ENCODE measurements around the gene DTNB.

DTNB gene

DNA sequence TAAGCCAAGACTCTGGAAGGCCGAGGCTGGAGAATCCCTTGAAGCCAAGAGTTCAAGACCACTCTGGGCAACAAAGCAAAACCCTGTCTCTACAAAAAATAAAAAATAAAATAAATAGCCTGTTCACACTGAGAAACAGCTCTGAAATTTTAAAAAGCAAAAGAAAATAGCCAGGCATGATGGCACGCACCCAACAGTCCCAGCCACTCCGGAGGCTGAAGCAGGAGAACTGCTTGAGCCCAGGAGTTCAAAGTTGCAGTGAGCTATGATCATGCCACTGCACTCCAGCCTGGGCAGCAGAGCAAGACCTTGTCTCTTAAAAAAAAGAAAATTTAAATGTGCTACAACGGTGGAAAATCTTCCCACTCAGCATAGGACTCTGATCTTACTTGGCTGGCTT, 52.7 kb downstream of the DTNB start:
- no peak overlapping the region for H2AFZ ChIP-seq (ENCODE audit: low read depth, low read length, severe bottlenecking)
- H3K4me2 ChIP-seq (ENCODE audit: low read depth, low read length, poor library complexity, severe bottlenecking) = no peak overlapping the region
- no peaks in the 10 kb centered on the region for H3K36me3 ChIP-seq (ENCODE audit: low read length)
- H3K79me2 ChIP-seq (ENCODE audit: insufficient read depth, low read length) = no peaks in the 10 kb centered on the region
- TF ChIP-seq, protein P1, sequence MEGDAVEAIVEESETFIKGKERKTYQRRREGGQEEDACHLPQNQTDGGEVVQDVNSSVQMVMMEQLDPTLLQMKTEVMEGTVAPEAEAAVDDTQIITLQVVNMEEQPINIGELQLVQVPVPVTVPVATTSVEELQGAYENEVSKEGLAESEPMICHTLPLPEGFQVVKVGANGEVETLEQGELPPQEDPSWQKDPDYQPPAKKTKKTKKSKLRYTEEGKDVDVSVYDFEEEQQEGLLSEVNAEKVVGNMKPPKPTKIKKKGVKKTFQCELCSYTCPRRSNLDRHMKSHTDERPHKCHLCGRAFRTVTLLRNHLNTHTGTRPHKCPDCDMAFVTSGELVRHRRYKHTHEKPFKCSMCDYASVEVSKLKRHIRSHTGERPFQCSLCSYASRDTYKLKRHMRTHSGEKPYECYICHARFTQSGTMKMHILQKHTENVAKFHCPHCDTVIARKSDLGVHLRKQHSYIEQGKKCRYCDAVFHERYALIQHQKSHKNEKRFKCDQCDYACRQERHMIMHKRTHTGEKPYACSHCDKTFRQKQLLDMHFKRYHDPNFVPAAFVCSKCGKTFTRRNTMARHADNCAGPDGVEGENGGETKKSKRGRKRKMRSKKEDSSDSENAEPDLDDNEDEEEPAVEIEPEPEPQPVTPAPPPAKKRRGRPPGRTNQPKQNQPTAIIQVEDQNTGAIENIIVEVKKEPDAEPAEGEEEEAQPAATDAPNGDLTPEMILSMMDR (IDR thresholded peaks at IDR 0.05; ENCODE audit: insufficient read depth, low read length, poor library complexity, severe bottlenecking) = no peak
- H3K27me3 ChIP-seq (ENCODE audit: low read length) = no peaks in the 10 kb centered on the region
- no peaks in the 10 kb centered on the region for H3K9me2 ChIP-seq (replicated peaks; ENCODE audit: insufficient read depth, low read length)
- H3K27ac ChIP-seq (ENCODE audit: low read depth, low read length) = no peak overlapping the region
- H3K4me3 ChIP-seq (ENCODE audit: insufficient read depth, low read length, poor library complexity, severe bottlenecking) = no peak overlapping the region
- no peaks in the 10 kb centered on the region for H4K20me1 ChIP-seq (ENCODE audit: low read depth, low read length)
- H3F3A ChIP-seq (ENCODE audit: insufficient read depth) = no peaks in the 10 kb centered on the region
- H3K9me3 ChIP-seq (ENCODE audit: insufficient read depth, low read length) = no peaks in the 10 kb centered on the region
- H3K9ac ChIP-seq (ENCODE audit: low read length) = no peak overlapping the region

DNA sequence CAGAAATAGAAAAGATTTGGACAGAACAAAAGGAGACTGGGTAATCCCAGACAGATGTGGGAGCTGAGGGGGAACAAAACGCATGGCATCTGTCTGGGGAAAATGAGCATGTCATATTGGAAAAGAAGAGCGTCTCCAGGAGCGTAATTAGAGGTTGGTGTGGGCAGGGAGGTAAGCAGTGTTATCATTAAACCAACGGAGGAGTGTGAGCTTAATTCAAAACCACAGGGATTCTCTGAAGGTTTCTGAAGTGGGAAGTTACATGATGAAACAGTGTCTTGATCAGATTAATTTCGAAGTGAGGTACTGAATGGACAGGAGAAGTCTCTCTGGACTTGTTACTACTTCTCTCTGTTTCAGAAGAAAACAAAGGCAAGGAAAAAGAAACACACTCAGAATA, 53.3 kb downstream of the DTNB start:
- no peak overlapping the region for H3K4me2 ChIP-seq (ENCODE audit: low read depth, low read length, poor library complexity, severe bottlenecking)

DNA sequence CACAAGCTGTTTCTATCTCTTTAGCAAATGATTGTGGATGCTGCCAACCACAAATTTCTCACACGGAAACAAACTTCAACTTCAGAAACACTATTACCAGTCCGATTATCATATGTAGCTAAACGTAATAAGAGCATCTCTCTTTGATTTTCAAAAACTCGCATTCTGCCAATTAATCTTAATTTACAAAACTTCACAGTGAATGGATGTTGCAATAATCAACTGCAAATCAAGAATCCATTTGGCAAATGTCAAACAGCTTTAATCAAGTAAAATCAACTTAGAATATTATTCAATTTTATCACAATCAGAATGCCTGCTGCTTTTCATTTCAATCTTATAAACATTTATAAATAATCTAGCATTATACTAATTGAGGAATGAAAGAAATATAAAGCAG, 54.2 kb downstream of the DTNB start:
- Histone ChIP-seq H3K9me2 (replicated peaks; ENCODE audit: insufficient read depth, low read length) (no peaks in the 10 kb centered on the region), H3F3A (ENCODE audit: insufficient read depth) (no peaks in the 10 kb centered on the region), H3K27ac (ENCODE audit: low read depth, low read length) (no peak overlapping the region), H3K4me2 (ENCODE audit: low read depth, low read length, poor library complexity, severe bottlenecking) (no peak overlapping the region), H2AFZ (ENCODE audit: low read depth, low read length, severe bottlenecking) (no peak overlapping the region), H3K27me3 (ENCODE audit: low read length) (no peaks in the 10 kb centered on the region), H3K79me2 (ENCODE audit: insufficient read depth, low read length) (no peaks in the 10 kb centered on the region), H3K9me3 (ENCODE audit: insufficient read depth, low read length) (no peaks in the 10 kb centered on the region), H3K9ac (ENCODE audit: low read length) (no peak overlapping the region), H3K36me3 (ENCODE audit: low read length) (no peaks in the 10 kb centered on the region), H4K20me1 (ENCODE audit: low read depth, low read length) (no peaks in the 10 kb centered on the region), H3K4me3 (ENCODE audit: insufficient read depth, low read length, poor library complexity, severe bottlenecking) (no peak overlapping the region)
- TF ChIP-seq EZH2phosphoT487 (conservative IDR thresholded peaks at IDR 0.05; ENCODE audit: low read length) = no peak
- TF ChIP-seq, protein P1 (IDR thresholded peaks at IDR 0.05; ENCODE audit: insufficient read depth, low read length, poor library complexity, severe bottlenecking) = no peak

More for the DNA sequence above, 53.3 kb downstream of the DTNB start:
- no peaks in the 10 kb centered on the region for H3K36me3 ChIP-seq (ENCODE audit: low read length)
- H3K27me3 ChIP-seq (ENCODE audit: low read length) = no peaks in the 10 kb centered on the region
- no peaks in the 10 kb centered on the region for H4K20me1 ChIP-seq (ENCODE audit: low read depth, low read length)
- no peaks in the 10 kb centered on the region for H3K9me2 ChIP-seq (replicated peaks; ENCODE audit: insufficient read depth, low read length)
- H3K79me2 ChIP-seq (ENCODE audit: insufficient read depth, low read length) = no peaks in the 10 kb centered on the region
- H3F3A ChIP-seq (ENCODE audit: insufficient read depth) = no peaks in the 10 kb centered on the region
- no peak overlapping the region for H3K27ac ChIP-seq (ENCODE audit: low read depth, low read length)
- no peak for TF ChIP-seq EZH2phosphoT487 (conservative IDR thresholded peaks at IDR 0.05; ENCODE audit: low read length)
- TF ChIP-seq, protein P1 (IDR thresholded peaks at IDR 0.05; ENCODE audit: insufficient read depth, low read length, poor library complexity, severe bottlenecking) = no peak
- no peak overlapping the region for H3K4me3 ChIP-seq (ENCODE audit: insufficient read depth, low read length, poor library complexity, severe bottlenecking)
- no peak overlapping the region for H3K9ac ChIP-seq (ENCODE audit: low read length)
- no peaks in the 10 kb centered on the region for H3K9me3 ChIP-seq (ENCODE audit: insufficient read depth, low read length)
- H2AFZ ChIP-seq (ENCODE audit: low read depth, low read length, severe bottlenecking) = no peak overlapping the region

DNA sequence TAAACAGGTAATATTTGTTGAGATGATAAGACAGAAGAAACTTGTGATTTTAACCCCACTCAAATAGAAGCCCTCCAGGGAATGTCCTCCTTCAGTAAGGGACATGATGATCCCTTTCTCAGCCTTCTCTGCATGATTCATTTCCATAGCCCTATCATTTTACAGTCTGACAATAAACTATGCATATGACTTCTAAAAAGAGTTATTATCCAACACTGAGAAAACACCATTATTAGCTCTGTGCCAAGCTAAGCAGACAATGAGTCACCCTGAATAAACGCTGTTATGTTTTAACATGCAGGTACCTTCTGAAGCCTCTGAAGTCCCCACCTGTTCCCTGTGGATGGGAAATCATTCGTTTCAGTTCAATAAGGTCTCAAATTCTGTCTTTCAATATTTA, 54.7 kb downstream of the DTNB start:
- no peaks in the 10 kb centered on the region for H4K20me1 ChIP-seq (ENCODE audit: low read depth, low read length)
- no peaks in the 10 kb centered on the region for H3K79me2 ChIP-seq (ENCODE audit: insufficient read depth, low read length)
- H3K27me3 ChIP-seq (ENCODE audit: low read length) = no peaks in the 10 kb centered on the region
- H3K36me3 ChIP-seq (ENCODE audit: low read length) = no peaks in the 10 kb centered on the region
- H3K27ac ChIP-seq (ENCODE audit: low read depth, low read length) = no peak overlapping the region
- H2AFZ ChIP-seq (ENCODE audit: low read depth, low read length, severe bottlenecking) = no peak overlapping the region
- TF ChIP-seq EZH2phosphoT487 (conservative IDR thresholded peaks at IDR 0.05; ENCODE audit: low read length) = no peak
- TF ChIP-seq, protein P1 (IDR thresholded peaks at IDR 0.05; ENCODE audit: insufficient read depth, low read length, poor library complexity, severe bottlenecking) = no peak
- no peaks in the 10 kb centered on the region for H3F3A ChIP-seq (ENCODE audit: insufficient read depth)
- no peaks in the 10 kb centered on the region for H3K9me3 ChIP-seq (ENCODE audit: insufficient read depth, low read length)
- H3K9me2 ChIP-seq (replicated peaks; ENCODE audit: insufficient read depth, low read length) = no peaks in the 10 kb centered on the region
- no peak overlapping the region for H3K9ac ChIP-seq (ENCODE audit: low read length)
- H3K4me2 ChIP-seq (ENCODE audit: low read depth, low read length, poor library complexity, severe bottlenecking) = no peak overlapping the region
- H3K4me3 ChIP-seq (ENCODE audit: insufficient read depth, low read length, poor library complexity, severe bottlenecking) = no peak overlapping the region
